Stimulated activated naive CD8-positive, alpha-beta T cell treated with anti-CD3 and anti-CD28 coated beads, Interleukin-15, amount 100 ng/mL, for 72 hours (primary cell): ENCODE results near the gene TOX4.
"Not testable (repeated sequence)": the region's sequence is repeated elsewhere in the genome, so short reads cannot be mapped to it uniquely, and the experiment has no call there.

Source experiments
- ATAC-seq: fragments of 150-1000 bp; cut with Tn5 transposase; 2 replicates; pipeline ENCODE4 v1.10.0; 2021; ENCODE audit warnings: mild to moderate bottlenecking, moderate library complexity
- DNase-seq, 2 donors: peaks; one replicate each; pipeline ENCODE4 v3.0.0; 2021 to 2022
- H3K27ac Mint-ChIP-seq, 2 donors: one replicate each; pipeline ENCODE4 v1.8.0; 2022; ENCODE audit warnings: mild to moderate bottlenecking in 2 of 2, mixed read lengths in 2 of 2, moderate library complexity in 2 of 2
- H3K27me3 Mint-ChIP-seq: one replicate; pipeline ENCODE4 v1.8.0; 2022; ENCODE audit warnings: mixed read lengths
- H3K4me1 Mint-ChIP-seq: one replicate; pipeline ENCODE4 v1.8.0; 2022; ENCODE audit warnings: mild to moderate bottlenecking, mixed read lengths
- H3K4me3 Mint-ChIP-seq, 2 donors: one replicate each; pipeline ENCODE4 v1.8.0; 2022; ENCODE audit warnings: mild to moderate bottlenecking in 2 of 2, mixed read lengths in 2 of 2, moderate library complexity in 1 of 2
- H3K9me3 Mint-ChIP-seq, 2 donors: one replicate each; pipeline ENCODE4 v1.8.0; 2022; ENCODE audit warnings: mixed read lengths in 2 of 2

The TOX4 gene

DNA sequence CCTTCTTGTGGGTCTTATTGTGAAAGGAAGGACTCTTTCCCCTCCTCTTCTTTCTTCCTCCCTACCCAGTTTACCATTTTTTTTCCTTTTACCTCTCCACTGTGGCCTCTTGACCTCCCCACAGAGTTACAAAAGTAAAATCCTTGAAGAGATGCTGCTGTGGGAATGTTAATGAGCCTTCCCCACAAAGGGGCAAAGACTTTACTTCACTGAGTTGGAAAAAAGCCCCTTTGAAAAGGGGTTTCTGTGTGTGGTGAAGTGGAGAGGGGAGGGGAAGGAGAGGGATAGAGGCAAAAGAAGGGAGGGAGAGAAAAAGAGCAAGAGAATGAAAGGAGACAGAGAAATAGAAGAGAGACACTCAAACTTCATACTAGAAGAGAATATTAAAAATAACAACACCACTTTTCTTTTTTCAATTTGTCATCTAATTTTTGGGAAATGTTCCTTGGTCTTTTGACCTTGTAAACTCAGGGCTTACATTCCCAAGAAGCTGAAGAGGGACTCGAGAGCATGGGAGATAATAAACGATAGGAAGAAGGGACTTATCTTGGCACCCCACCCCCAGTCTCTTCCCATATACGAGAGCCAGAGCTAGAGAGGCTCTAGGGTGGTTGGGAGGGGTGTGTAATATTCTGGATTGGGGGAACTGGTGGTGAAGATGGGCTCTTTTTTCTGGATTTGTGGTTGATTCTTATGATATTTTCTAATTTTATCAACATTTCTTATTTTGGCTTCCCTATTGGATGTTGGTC lies 62.4 kb downstream of the TOX4 start:
- Mint-ChIP-seq H3K4me1 (peaks cover 13% of the 10 kb centered on the region), H3K9me3 (no peaks in the 10 kb centered on the region), H3K4me3 (no peak overlapping the region), H3K27me3 (peaks cover 54% of the 10 kb centered on the region), H3K27ac (no peak overlapping the region)
- DNase-seq (no peak), ATAC-seq (no peak)

DNA sequence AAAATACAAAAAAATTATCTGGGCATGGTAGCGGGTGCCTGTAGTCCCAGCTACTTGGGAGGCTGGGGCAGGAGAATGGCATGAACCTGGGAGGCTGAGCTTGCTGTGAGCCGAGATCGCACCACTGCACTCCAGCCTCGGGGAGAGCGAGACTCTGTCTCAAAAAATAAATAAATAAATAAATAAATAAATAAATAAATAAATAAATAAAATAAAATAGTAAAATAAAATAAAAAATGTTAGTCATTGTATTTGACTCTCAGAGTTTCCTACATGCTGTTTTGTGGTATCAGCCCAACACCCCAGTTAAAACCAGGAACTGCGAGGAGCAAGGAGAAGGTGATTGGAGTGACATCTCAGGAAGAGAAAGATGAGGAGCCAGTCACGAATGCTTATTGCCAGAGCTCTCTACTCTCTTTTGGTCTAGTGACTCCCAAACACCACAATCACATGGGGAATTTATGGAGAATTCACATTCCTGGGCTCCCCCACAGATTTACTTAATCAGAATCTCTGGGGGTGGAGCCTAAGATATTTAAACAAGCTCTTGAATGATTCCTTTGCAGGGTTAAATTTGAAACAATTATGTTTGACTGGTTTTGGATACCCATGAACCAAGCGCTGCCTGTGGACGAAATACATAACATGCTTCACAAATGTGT lies 64.5 kb downstream of the TOX4 start:
- DNase-seq (no peak), ATAC-seq (no peak)
- peaks cover 32% of the 10 kb centered on the region for H3K27me3 Mint-ChIP-seq
- peaks cover 8% of the 10 kb centered on the region for H3K4me1 Mint-ChIP-seq
- H3K9me3 Mint-ChIP-seq: no peaks in the 10 kb centered on the region
- no peak overlapping the region for H3K27ac Mint-ChIP-seq
- H3K4me3 Mint-ChIP-seq: no peak overlapping the region

DNA sequence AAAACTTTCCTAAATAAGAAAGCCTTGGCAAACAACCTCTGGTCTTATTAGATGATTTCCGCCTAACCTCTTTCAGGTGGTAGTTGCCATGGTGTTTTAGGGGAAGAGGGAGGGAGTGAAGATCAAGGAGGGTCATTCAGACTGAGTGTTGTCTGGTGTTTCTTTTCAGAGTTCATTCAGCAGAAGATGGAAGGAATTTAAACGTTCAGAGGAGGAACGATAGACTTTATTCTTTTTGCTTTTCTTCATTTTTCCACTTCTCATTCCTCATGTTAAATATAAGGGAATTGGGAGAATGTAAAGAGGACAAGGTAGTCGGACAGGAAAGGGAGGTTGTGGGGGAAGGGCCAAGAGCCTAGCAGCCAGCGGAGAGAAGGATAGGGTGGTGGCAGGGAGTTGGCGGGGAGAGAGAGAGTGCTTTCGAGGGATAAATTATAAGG lies 66.5 kb downstream of the TOX4 start:
- Mint-ChIP-seq H3K27ac (no peak overlapping the region), H3K27me3 (peaks cover 13% of the 10 kb centered on the region), H3K4me3 (no peak overlapping the region), H3K9me3 (no peaks in the 10 kb centered on the region), H3K4me1 (no peaks in the 10 kb centered on the region)
- DNase-seq (no peak), ATAC-seq (no peak)

DNA sequence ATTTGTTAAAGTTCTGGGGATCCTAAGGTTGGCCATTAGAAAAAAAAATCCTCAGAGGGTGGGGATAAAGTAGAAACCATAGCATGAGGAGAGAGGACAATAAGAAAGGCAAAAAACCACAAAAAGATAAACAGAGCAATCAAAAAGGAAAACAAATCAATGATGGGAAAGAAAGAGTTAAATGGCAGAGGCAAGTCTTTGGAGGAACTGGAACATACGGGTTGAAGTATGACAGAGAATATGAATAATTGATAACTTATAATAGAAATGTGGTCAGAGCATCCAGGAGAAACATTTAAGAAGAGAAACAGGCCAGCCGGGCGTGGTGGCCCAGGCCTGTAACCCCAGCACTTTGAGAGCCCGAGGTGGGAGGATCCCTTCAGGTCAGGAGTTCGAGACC lies 67.0 kb downstream of the TOX4 start:
- no peak for DNase-seq
- ATAC-seq: no peak
- Mint-ChIP-seq H3K27me3 (peaks cover 9% of the 10 kb centered on the region), H3K27ac (no peak overlapping the region), H3K4me1 (no peaks in the 10 kb centered on the region), H3K4me3 (no peak overlapping the region), H3K9me3 (no peaks in the 10 kb centered on the region)

DNA sequence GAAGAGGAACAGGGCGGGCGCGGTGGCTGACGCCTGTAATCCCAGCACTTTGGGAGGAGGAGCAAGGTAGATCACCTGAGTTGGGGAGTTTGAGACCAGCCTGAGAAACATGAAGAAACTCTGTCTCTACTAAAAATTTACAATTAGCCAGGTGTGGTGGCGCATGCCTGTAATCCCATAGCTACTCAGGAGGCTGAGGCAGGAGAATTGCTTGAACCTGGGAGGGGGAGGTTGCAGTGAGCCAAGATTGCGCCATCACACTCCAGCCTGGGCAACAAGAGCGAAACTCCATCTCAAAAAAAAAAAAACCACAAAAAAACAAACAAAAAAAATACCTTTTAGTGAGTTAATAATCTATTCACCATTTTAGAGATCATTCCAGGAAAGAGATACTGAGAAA lies 67.6 kb downstream of the TOX4 start:
- not testable (repeated sequence) for H3K9me3 Mint-ChIP-seq, H3K4me1 Mint-ChIP-seq, ATAC-seq, H3K27ac Mint-ChIP-seq, DNase-seq, H3K27me3 Mint-ChIP-seq, H3K4me3 Mint-ChIP-seq
